ENCODE data around the gene LRCH4.
A peak's percentile ranks its signal among the peaks of the same experiment; 100 is the strongest.

DNA sequence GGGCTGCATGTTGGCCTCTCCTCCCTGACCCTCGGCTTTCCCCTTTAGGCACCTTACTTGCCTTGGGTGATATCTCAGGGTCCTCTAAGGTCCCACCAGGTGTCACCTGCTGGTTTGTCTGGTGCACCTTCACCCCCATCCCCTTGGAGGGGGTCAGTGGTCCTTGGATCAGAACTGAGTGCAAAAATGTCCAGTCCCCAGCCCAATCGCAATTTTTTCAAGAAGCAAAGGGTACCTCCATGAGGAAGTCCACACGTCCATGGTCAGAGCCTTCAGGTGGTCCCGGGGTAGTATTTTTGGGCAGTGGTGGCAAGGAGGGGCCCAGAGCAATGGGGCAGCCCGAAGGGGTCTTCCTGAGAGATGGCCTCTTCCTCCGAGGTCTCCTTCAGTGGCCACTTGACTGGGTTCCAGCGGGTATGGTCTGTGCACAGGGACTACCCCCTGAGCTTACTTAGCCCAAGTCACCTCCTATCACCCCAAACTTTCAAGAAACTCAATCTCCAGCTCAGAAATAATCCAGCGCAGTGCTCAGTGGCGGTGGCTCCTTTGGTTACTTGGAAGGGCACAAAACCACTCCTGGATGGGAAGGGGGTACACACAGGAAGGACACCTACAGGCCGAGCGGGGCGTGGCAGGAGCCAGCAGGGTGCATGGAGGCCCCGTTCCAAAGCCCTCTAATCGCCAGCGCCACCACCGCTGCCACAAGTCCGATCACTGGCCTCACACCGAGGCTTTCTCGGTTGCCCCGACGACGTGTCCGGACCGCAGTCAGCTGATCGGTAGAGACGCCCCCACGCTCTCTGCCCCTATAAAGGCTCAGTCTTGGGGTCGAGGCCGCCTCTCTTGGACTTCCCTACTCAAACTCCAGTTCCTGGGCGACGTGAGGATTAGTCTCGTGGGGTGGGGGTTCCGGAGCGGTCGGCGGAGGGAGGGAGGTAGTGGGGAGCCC, 16.8 kb downstream of the LRCH4 start:
- TF ChIP-seq NPAS2 (CRISPR knock-in tag; IDR thresholded peaks at IDR 0.05; ENCODE audit: borderline replicate concordance) = 0 out of 2 replicates have a peak, but pooled peaks have one; percentile 28
- TF ChIP-seq NCOR1 (IDR thresholded peaks at IDR 0.05; ENCODE audit: borderline replicate concordance, low read length) = no peak
- TF ChIP-seq ZBTB38 (CRISPR knock-in tag; IDR thresholded peaks at IDR 0.05) = peak; percentile 13; the same call in 1 of the 2 replicates
- TF ChIP-seq, protein P1, sequence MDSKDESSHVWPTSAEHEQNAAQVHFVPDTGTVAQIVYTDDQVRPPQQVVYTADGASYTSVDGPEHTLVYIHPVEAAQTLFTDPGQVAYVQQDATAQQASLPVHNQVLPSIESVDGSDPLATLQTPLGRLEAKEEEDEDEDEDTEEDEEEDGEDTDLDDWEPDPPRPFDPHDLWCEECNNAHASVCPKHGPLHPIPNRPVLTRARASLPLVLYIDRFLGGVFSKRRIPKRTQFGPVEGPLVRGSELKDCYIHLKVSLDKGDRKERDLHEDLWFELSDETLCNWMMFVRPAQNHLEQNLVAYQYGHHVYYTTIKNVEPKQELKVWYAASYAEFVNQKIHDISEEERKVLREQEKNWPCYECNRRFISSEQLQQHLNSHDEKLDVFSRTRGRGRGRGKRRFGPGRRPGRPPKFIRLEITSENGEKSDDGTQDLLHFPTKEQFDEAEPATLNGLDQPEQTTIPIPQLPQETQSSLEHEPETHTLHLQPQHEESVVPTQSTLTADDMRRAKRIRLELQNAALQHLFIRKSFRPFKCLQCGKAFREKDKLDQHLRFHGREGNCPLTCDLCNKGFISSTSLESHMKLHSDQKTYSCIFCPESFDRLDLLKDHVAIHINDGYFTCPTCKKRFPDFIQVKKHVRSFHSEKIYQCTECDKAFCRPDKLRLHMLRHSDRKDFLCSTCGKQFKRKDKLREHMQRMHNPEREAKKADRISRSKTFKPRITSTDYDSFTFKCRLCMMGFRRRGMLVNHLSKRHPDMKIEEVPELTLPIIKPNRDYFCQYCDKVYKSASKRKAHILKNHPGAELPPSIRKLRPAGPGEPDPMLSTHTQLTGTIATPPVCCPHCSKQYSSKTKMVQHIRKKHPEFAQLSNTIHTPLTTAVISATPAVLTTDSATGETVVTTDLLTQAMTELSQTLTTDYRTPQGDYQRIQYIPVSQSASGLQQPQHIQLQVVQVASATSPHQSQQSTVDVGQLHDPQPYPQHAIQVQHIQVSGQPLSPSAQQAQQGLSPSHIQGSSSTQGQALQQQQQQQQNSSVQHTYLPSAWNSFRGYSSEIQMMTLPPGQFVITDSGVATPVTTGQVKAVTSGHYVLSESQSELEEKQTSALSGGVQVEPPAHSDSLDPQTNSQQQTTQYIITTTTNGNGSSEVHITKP (CRISPR knock-in tag; IDR thresholded peaks at IDR 0.05; ENCODE audit: low read depth) = peak; percentile 54; the same call in 1 of the 2 replicates
- TF ChIP-seq ZNF331 (CRISPR knock-in tag; IDR thresholded peaks at IDR 0.05) = no peak; the same call in 1 of the 2 replicates

All from HepG2 (cell line).